Ureter (tissue), 1 donor: Measurements from ENCODE around the gene FOXA2. TPM values are rescaled to one million over a fixed set of nuclear protein-coding genes. Genes with fewer than 3 reads are reported as not detected.
"Not testable (repeated sequence)": the region's sequence is repeated elsewhere in the genome, so short reads cannot be mapped to it uniquely, and the experiment has no call there.

Experiments
- DNase-seq: peaks from one replicate; pipeline ENCODE4 v3.0.0-alpha.2; 2020; ENCODE audit warnings: low spot score
- total RNA-seq: library from RNA; stranded (reverse); gene quantifications from one replicate; pipeline ENCODE4 v1.2.4, GENCODE V29; 2023
- donor health status: DM: yes; HTN: yes; CAD: no.

The FOXA2 gene
- total RNA-seq: not detected

- no peak for DNase-seq
These were observed at the start of gene FOXA2 for GRCh38 chr20:22584522-22584921. TSS of gene FOXA2 (minus strand) at chr20:22584572. CDS start at chr20:22584278, 294 bp downstream.

DNA sequence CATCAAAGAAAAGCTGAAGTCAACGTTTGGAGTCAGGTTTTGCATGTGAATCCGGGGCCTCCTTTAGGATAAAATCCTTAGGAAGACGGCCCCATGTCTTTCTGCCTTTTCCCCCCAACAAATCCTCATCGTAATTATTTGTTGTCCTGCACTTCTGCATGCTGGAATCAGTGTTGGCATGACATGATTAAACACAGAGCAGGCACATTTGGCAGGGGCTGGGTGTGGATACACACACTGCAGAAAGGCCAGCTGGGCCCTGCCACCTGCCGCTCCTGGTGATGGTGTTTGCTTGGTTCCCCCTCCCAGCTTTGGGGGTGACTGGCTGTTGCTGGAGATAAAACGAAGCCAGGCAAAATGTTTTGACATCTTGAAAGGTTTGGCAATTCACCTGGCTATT is 46.3 kb upstream of the FOXA2 start:
- no peak for DNase-seq

GRCh38 chr20:22629927-22630326 is 45.6 kb upstream of the FOXA2 start:
- no peak for DNase-seq

DNA sequence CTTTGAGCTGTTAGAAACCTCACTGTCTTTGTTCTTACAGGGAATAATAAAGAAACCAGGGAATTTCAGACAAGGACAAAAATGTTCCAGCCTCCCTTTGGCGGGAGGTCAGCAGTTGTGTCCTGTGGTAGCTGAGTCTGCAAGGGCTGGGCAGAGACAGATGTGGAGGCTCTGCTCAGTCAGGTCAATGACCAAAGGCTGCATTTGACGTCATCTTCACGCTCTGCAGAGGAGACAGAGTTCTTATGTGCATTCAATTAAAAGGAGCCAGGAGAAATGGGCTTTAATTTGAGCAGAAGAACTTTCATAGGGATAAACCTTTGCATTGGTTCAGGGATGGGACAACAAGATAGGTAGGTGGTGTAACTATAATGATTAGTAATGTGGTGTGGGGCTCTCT is 45.1 kb upstream of the FOXA2 start:
- no peak for DNase-seq

GRCh38 chr20:22626496-22626895 is 42.1 kb upstream of the FOXA2 start:
- DNase-seq: no peak

- no peak for DNase-seq
These were observed 38.8 kb upstream of the FOXA2 start for GRCh38 chr20:22623211-22623610.

- no peak for DNase-seq
These were observed 36.0 kb upstream of the FOXA2 start for GRCh38 chr20:22620342-22620741.

GRCh38 chr20:22619806-22620205 is 35.4 kb upstream of the FOXA2 start:
- no peak for DNase-seq

DNA sequence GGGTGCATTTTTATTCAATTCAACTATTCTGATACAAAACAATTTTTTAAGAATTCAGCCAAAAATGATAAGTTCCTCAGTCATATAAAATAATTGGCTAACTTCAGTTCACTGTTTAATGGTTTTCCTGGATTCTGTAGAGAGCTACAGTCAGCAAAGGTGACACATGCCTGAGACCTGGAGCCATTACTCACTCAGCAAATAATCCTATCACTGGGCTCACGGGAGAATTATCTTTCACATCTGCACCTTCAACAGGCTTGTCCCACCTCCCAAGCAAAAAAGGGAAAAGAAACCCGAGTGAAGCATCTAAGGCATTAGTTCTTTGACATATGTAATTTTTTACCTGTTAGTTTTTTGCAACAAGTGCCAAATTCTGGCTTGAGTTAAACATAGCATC is 34.9 kb upstream of the FOXA2 start:
- DNase-seq: no peak

DNA sequence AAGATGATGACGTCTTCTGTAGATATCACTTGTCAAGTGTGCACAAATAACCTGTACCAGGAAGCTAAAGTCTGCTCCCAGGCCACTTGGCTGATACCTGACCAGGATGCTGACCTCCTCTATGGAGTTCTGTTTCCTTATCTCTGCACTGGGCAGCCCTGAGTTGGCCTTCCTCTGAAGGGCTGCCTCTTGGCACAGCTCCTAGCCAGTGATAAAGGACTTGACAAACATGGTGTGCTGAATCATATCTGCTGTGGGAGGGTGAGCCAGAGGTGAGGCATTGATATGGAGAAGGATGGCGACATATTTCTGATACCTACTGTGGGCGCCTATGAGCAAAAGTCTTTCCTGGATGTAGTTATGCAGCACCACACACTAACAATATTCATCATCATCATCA is 32.8 kb upstream of the FOXA2 start:
- DNase-seq: no peak

GRCh38 chr20:22616551-22616950 is 32.2 kb upstream of the FOXA2 start:
- no peak for DNase-seq

DNA sequence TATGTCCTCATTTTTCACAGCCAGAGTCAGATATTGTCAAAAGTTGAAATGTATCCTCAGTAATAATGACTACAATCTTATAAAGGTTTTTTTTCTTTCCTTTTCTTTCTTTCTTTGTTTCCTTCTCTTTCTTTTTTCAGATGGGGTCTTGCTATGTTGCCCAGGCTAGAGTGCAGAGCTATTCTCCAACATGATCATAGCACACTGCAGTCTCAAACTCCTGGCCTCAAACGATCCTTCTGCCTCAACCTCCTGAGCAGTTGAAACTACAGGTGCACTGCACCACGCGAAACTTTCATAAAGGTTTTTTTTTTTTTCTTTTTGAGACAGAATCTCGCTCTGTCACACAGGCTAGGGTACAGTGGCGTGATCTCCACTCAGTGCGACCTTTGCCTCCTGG is 31.1 kb upstream of the FOXA2 start:
- no peak for DNase-seq

GRCh38 chr20:22611636-22612035 is 27.3 kb upstream of the FOXA2 start:
- no peak for DNase-seq

DNA sequence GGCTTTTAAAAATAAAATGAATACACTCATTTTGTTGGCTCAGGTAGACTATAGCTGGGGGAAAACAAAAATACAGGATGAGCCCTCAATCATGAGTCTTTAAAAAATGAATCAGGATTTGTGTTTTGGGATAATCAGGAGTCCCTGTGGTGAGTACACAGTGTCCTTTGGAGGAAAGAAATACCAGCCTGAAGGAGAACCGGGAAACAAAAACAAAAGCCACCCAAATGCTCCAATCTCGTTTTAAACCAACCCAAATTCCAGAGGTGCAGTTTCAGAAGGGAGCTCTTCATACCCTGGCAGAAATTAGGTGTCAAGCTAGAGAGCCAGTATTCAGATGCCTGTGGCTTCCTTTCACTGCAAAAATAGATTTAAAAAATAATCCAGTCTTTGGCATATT is 23.3 kb upstream of the FOXA2 start:
- no peak for DNase-seq

DNA sequence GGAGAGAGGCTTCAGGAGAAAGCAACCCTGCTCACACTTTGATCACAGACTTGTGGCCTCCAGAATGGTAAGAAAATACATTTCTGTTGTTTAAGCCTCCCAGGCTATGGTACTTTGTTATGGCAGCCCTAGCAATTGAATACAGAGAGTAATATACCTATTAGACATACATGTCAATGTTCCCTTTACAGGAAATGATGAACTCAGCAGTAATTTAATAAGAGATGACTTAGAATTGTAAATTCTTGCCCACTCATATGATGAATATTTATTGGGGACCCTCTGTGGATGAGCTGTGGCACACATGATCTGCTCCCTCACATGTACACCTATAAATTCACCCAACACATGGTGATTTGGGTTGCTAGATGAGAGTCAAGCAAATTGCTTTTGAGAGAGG is 20.4 kb upstream of the FOXA2 start:
- DNase-seq: no peak

DNA sequence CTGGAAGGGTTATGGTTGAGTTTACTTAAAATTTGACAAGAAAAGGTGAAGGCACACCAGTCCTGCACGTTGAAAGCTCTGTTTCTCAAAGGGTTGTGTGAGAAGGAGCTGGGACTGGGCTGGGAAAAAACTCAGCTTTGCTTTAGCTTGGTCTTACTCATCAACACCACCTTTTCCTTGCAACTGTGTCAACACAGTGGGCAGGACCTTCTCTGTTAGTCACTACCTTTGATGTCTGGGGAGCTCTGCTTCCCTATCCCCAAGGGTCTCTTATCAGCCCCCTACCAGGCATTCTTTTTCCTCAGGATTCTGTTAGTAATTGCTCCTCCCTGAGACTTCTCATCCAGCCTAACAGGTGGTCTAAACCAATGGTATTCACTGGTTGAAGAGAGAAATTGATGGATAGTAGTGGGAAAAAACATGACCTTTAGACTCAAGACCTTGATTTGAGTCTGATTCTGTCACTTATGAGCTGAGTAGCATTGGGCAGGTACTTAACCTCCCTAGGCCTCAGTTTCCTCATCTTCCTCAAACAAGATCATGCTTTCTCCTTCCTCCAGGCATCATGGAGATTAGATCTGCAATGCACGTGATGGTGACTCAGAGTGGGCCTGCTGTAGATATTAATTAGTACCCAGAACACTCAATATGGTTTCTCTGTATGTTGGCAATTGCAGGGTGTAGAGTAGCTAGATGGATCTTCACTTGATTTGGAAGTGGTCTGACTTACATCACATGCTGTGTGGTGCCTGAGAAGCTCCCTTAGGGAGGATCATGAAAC is 17.2 kb upstream of the FOXA2 start:
- no peak for DNase-seq

GRCh38 chr20:22599258-22599657 is 14.9 kb upstream of the FOXA2 start:
- not testable (repeated sequence) for DNase-seq

DNA sequence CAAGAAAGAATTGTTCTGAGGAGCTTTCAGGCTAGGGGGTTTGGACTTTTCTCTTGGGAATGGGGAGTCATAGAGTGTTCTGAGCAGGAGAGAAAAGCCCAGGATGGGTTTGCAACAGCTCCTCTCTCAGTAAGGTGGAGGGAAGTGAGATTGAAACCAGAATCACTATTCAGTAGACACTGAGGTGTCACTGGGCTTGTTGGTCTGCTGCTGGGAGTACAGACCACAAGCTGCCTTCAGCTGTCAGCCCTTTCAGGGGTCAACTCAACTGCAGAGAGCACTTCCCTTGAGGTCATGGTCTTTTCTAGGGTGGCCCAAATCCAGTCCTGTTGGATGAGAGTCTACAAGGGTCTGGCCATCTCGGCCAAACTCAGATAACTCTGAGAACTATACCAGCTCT is 12.9 kb upstream of the FOXA2 start:
- no peak for DNase-seq

GRCh38 chr20:22590662-22591061 is 6.3 kb upstream of the FOXA2 start:
- no peak for DNase-seq

- DNase-seq: no peak
These were observed 2.4 kb upstream of the FOXA2 start for GRCh38 chr20:22586645-22587310.

DNA sequence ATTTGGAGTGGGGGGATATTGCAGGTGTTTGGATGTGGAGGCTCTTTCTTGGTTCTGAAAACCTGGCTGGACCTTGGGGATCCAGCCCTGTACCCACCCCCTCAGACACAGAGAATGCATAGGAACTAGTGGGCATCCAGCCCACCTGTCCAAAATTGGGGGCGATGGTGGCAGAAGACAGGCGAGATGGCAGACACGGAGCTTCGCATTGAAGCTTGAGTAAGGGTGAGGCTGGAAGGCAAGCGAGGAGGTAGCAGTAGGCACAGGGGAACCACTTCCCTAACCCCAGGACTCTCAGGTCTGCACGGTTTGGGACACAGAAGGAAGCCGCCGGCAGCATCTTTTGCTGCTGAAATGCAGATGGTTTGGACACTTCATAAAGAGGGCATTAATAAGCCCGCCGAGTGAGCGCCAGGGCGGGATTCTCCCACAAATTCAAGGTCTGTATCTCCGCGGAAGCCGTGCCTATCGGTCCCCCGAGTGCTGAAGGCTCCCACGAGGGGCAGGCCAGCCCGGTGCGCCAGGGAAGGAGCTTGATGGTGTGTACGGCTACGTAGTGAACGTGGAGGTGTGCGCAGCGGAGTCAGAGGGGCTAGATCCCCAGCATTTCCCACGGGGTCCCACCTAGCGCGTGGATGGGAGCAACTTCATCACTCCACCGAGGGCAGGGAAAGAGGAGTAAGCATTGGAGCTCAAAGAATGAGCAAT is 1.6 kb upstream of the FOXA2 start:
- no peak for DNase-seq

DNA sequence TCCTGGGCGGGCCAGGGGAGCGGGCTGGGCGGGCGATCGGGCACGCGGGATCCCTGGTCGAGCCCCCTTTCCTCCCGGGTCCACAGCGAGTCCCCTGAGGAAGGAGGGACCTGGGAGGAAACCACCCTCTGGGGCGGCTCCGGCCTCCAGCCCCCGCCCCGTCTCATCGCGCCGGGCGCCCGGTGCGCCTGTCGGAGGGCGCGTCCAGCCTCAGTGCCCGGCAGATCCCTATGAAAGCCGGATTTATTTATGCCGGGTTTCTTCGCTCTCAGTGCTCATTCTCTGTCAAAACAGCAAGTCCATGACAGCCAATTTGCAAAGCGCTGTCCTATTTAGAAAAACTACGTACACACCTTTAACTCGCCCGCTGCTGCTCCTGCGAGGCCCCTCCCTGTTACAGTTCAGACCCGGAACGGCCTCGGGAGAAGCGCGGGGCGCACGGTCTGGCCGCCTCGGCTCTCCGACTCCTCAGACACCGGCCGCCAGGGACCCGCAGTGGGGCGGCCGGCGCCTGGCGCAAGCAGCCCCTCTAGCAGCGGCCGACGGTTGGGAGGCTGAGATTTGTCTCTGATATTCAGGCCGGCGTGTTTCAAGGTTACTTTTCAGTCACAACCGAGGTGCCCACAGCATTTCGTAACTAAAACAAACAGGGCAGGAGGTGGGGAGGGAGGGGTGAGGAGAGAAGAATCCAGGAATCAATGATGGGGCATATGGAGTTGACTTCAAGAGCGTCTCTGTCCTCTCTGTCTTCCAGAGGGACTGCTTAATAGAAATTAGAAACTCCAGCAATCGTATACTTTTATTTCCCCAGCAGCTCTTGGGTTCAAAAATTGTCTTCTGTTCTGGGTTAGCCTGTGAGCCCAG is 782 bp upstream of the FOXA2 start:
- no peak for DNase-seq
